ENCODE data around the gene NOP9. TPM values are rescaled to one million over a fixed set of nuclear protein-coding genes. Genes with fewer than 3 reads are reported as not detected.

Gene NOP9
- total RNA-seq, 2 experiments from 2014 or later = 25.9 to 27.5 TPM

DNA sequence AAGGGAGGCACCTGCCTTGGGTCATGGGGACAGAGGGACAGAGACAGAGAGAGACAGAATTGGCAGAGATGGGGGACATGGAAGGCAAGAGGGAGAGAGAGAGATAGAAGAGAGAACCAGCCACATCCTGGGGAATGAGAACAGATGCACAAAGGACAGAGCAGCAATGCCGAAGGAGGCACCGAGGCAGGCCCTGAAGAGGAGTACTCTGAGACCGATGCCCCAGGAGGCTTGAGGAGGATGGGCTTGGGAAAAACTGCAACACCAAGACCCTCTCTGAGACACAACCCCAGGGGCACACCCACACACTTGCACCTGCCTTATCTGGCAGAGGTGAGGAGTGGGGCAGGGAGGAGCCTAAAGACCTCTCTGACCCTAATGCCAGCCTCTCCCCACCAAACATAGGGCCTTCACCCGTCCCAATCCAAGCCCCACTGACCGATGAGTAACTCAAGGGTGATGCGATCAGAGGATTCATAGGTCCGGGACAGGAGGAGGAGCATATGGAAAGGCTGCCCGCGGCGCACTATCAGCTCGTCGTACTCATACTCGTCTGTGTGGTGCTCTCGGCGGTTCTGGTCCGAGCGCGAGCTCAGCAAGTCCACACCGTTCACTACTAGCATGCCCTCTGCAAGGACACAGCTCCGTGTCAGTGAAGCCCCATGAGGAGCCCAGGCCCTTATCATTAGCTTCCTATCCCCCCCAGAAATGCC, 38.2 kb upstream of the NOP9 start:
- Histone ChIP-seq H3K4me1 (ENCODE audit: insufficient read depth, low read length) (no peaks in the 10 kb centered on the region), H3K27ac (ENCODE audit: low read depth in 1 of 2, low read length in 2 of 2) (no peak overlapping the region), H3K36me3 (ENCODE audit: insufficient read depth, low read length) (peaks cover 31% of the 10 kb centered on the region), H3K4me3 (ENCODE audit: low read length) (no peak overlapping the region), H3K27me3 (ENCODE audit: control insufficient read depth in 1 of 2, insufficient read depth in 2 of 2, low read length in 2 of 2) (no peaks in the 10 kb centered on the region), H3K9me3 (ENCODE audit: control insufficient read depth in 1 of 2, insufficient read depth in 1 of 2, low read length in 2 of 2) (no peaks in the 10 kb centered on the region)
- ATAC-seq (ENCODE audit: poor library complexity) (no peak), DNase-seq (no peak)
- H3K27me3 Mint-ChIP-seq = no peaks in the 10 kb centered on the region
- peaks cover 63% of the 10 kb centered on the region for H3K36me3 Mint-ChIP-seq (ENCODE audit: low read depth)
- no peak for TF ChIP-seq CTCF (IDR thresholded peaks at IDR 0.05)
- no peaks in the 10 kb centered on the region for H3K9me3 Mint-ChIP-seq
- ChIA-PET POLR2A (interaction anchor here (1.7 to 2.5 kb wide), 2 partner anchors 9 to 19 kb away, joined by 3 to 9 read pairs; partner anchors contain the start of gene TINF2), CTCF (no interaction called here)
- intact Hi-C loops (cut with DNase I, micrococcal nuclease) = no loop called here
- no peak overlapping the region for H3K27ac Mint-ChIP-seq
- H3K4me3 Mint-ChIP-seq = no peak overlapping the region
- no peaks in the 10 kb centered on the region for H3K4me1 Mint-ChIP-seq (ENCODE audit: low read depth)

DNA sequence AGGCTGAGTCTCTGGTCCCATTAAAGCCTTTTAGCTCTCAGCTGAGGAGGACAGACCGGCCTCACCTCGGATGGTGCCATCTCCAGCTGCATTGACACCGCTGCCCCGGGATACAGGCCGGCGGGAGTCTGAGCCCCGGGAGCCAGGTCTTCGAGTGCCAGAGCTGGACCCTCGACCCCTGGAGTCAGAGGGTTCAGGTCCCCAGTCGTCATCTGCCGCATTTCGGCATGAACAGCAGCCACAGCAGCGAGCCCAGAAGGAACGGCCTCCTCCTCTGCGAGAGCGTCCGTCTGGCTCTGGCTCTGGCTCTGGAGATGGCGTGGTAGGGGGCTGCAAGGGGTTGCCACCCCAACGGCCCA, 37.7 kb upstream of the NOP9 start:
- Mint-ChIP-seq H3K4me1 (ENCODE audit: low read depth) (no peaks in the 10 kb centered on the region), H3K36me3 (ENCODE audit: low read depth) (peaks cover 63% of the 10 kb centered on the region), H3K4me3 (no peak overlapping the region), H3K27me3 (no peaks in the 10 kb centered on the region), H3K9me3 (no peaks in the 10 kb centered on the region), H3K27ac (no peak overlapping the region)
- TF ChIP-seq CTCF (IDR thresholded peaks at IDR 0.05) = no peak
- CTCF ChIA-PET = no interaction called here
- Histone ChIP-seq H3K27ac (ENCODE audit: low read depth in 1 of 2, low read length in 2 of 2) (no peak overlapping the region), H3K27me3 (ENCODE audit: control insufficient read depth in 1 of 2, insufficient read depth in 2 of 2, low read length in 2 of 2) (no peaks in the 10 kb centered on the region), H3K4me1 (ENCODE audit: insufficient read depth, low read length) (no peaks in the 10 kb centered on the region), H3K4me3 (ENCODE audit: low read length) (no peak overlapping the region), H3K9me3 (ENCODE audit: control insufficient read depth in 1 of 2, insufficient read depth in 1 of 2, low read length in 2 of 2) (no peaks in the 10 kb centered on the region), H3K36me3 (ENCODE audit: insufficient read depth, low read length) (peaks cover 36% of the 10 kb centered on the region)
- no peak for DNase-seq
- POLR2A ChIA-PET = interaction anchor here (1.7 to 2.5 kb wide), 2 partner anchors 9 to 19 kb away, joined by 3 to 9 read pairs; partner anchors contain the start of gene TINF2
- ATAC-seq (ENCODE audit: poor library complexity) = no peak
- intact Hi-C loops (cut with DNase I, micrococcal nuclease) = no loop called here

DNA sequence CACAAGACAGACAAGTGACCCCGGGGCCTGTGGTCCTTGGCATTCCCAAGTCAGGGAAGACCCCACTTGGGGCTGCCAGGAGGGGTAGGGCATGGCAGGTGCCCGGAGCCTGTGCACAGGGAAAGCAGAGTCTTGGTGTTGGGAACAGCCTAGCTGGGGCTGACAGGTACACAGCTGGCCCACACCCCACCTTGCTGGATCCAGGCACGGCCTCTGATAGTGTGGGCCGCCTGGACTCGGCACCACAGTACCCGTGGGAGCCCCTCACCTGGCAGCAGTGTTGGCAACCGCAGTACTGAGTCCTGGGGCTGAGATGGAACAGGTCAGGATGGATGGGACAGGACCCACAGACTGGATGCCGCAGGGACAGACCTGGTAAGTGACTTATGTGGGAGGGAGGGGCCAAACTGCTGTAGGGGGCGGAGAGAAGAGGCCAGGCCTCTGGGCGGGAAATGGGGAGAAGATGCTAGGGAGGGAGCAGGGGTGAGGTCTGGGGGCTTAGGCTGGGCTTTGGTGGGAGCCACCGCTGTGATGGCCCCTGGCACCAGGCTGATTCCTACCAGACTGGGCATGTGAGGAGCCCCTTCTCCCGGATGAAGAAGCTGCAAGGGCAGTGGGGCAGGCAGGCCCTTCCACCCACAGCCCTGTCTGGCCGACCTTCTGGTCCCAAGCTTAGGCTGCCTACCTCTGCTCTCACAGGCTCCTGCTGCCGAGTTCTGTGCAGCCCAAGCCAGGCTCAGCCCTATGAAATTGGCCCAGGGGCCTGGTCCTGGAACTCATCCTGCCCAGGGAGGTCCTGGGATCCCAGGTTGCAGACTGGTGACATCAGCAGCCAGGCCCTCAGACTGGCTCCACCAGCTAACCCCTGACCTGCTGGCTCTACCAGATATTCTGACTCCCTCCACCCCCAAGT, 36.6 kb upstream of the NOP9 start, which contains the start of gene TGM1:
Gene TGM1 (minus strand): TSS at position 357 of the 913 bp plus-strand sequence. CDS start 825 bp downstream, outside the sequence.
- no peaks in the 10 kb centered on the region for H3K27me3 ChIP-seq (ENCODE audit: control insufficient read depth in 1 of 2, insufficient read depth in 2 of 2, low read length in 2 of 2)

More for the DNA sequence above, 36.6 kb upstream of the NOP9 start, which contains the start of gene TGM1:
- POLR2A ChIA-PET = interaction anchor here (1.7 to 2.5 kb wide), 2 partner anchors 7 to 21 kb away, joined by 3 to 9 read pairs; partner anchors contain the start of gene TINF2
- no peaks in the 10 kb centered on the region for H3K4me1 ChIP-seq (ENCODE audit: insufficient read depth, low read length)
- no peak for ATAC-seq (ENCODE audit: poor library complexity)
- no peaks in the 10 kb centered on the region for H3K4me1 Mint-ChIP-seq (ENCODE audit: low read depth)
- intact Hi-C loops (cut with DNase I, micrococcal nuclease) = no loop called here
- H3K36me3 Mint-ChIP-seq (ENCODE audit: low read depth) = peaks cover 63% of the 10 kb centered on the region
- TF ChIP-seq CTCF (IDR thresholded peaks at IDR 0.05) = no peak
- H3K27ac ChIP-seq (ENCODE audit: low read depth in 1 of 2, low read length in 2 of 2) = no peak within 1 kb of the TSS
- H3K27ac Mint-ChIP-seq = no peak within 1 kb of the TSS
- H3K9me3 ChIP-seq (ENCODE audit: control insufficient read depth in 1 of 2, insufficient read depth in 1 of 2, low read length in 2 of 2) = no peaks in the 10 kb centered on the region
- CTCF ChIA-PET = no interaction called here
- no peak for DNase-seq
- H3K4me3 Mint-ChIP-seq = no peak within 1 kb of the TSS
- H3K9me3 Mint-ChIP-seq = no peaks in the 10 kb centered on the region
- H3K4me3 ChIP-seq (ENCODE audit: low read length) = no peak within 1 kb of the TSS
- H3K27me3 Mint-ChIP-seq = no peaks in the 10 kb centered on the region
- peaks cover 48% of the 10 kb centered on the region for H3K36me3 ChIP-seq (ENCODE audit: insufficient read depth, low read length)
